AG09309 (cell line): Measurements from ENCODE around the gene FSD1.

Experiments used
- DNase-seq: peaks from one replicate; pipeline ENCODE4 v3.0.0-alpha.2; 2010; ENCODE audit warnings: low read depth
- H3K4me3 ChIP-seq: 2 replicates; pipeline ENCODE4 v1.5.1; 2011; ENCODE audit warnings: mild to moderate bottlenecking, low read depth, low read length, moderate library complexity; ENCODE audit not compliant: control insufficient read depth
- CTCF ChIP-seq: IDR thresholded peaks from 2 replicates; pipeline ENCODE4 v1.5.1; 2011; ENCODE audit warnings: mild to moderate bottlenecking, low read depth, low read length, inconsistent platforms; ENCODE audit not compliant: insufficient read depth, control insufficient read depth; ENCODE audit errors: missing control alignments

FSD1 gene

GRCh38 chr19:4297901-4298809 lies 6.2 kb upstream of the FSD1 start:
- H3K4me3 ChIP-seq, result no peak overlapping the region
- no peak for DNase-seq
- TF ChIP-seq CTCF, result no peak

GRCh38 chr19:4298810-4299550 lies 5.4 kb upstream of the FSD1 start:
- DNase-seq, result no peak
- no peak overlapping the region for H3K4me3 ChIP-seq
- TF ChIP-seq CTCF, result no peak

GRCh38 chr19:4300589-4300988 lies 3.8 kb upstream of the FSD1 start:
- TF ChIP-seq CTCF, result no peak
- no peak overlapping the region for H3K4me3 ChIP-seq
- no peak for DNase-seq

GRCh38 chr19:4301590-4302242 lies 2.7 kb upstream of the FSD1 start:
- no peak overlapping the region for H3K4me3 ChIP-seq
- no peak for DNase-seq
- no peak for TF ChIP-seq CTCF

GRCh38 chr19:4302243-4302640 lies 2.2 kb upstream of the FSD1 start, which contains the start of gene TMIGD2:
TSS of gene TMIGD2 (minus strand) at chr19:4302389. CDS start at chr19:4302385, 4 bp downstream.
- no peak within 1 kb of the TSS for H3K4me3 ChIP-seq
- no peak for TF ChIP-seq CTCF

GRCh38 chr19:4303819-4304537 lies 420 bp upstream of the FSD1 start:
- no peak for DNase-seq
- H3K4me3 ChIP-seq, result no peak overlapping the region
- no peak for TF ChIP-seq CTCF

More at GRCh38 chr19:4302243-4302640, 2.2 kb upstream of the FSD1 start, which contains the start of gene TMIGD2:
- no peak for DNase-seq
